SK-N-SH treated with all-trans-retinoic acid at 6 μM for 48 hours (cell line): Measurements from ENCODE around the gene COL17A1.
A peak's percentile ranks its signal among the peaks of the same experiment; 100 is the strongest.

Experiments used
- ATAC-seq: fragments of 200-7000 bp; cut with Tn5 transposase; 3 replicates; pipeline ENCODE4 v1.9.1; 2020; ENCODE audit warnings: mild to moderate bottlenecking, moderate library complexity
- ARNTL ChIP-seq: fragments of 450-650 bp; formaldehyde crosslinking; IDR thresholded peaks from 2 replicates; pipeline ENCODE4 v1.5.0; 2020; ENCODE audit warnings: low read depth, mild to moderate bottlenecking, moderate library complexity, borderline replicate concordance
- BACH2 ChIP-seq: fragments of 250-450 bp; sonication (Bioruptor Pico); IDR thresholded peaks from 2 replicates; pipeline ENCODE4 v1.9.0; 2021; ENCODE audit warnings: mild to moderate bottlenecking, borderline replicate concordance
- CREB5 ChIP-seq: fragments of 250-450 bp; sonication (Bioruptor Pico); IDR thresholded peaks from 2 replicates; pipeline ENCODE4 v1.5.1; 2020; ENCODE audit warnings: low read depth, mild to moderate bottlenecking, moderate library complexity
- CSRNP3 ChIP-seq: fragments of 250-450 bp; sonication (Bioruptor Pico); IDR thresholded peaks from 2 replicates; pipeline ENCODE4 v1.5.1; 2021; ENCODE audit warnings: mild to moderate bottlenecking, moderate library complexity
- ESRRG ChIP-seq: fragments of 250-450 bp; sonication (Bioruptor Pico); IDR thresholded peaks from 2 replicates; pipeline ENCODE4 v1.6.1; 2021; ENCODE audit warnings: mild to moderate bottlenecking
- GLIS3 ChIP-seq: fragments of 250-450 bp; sonication (Bioruptor Pico); IDR thresholded peaks from 2 replicates; pipeline ENCODE4 v1.5.0; 2020; ENCODE audit warnings: mild to moderate bottlenecking, moderate library complexity
- PATZ1 ChIP-seq: fragments of 250-450 bp; sonication (Bioruptor Pico); IDR thresholded peaks from 2 replicates; pipeline ENCODE4 v1.8.0; 2020; ENCODE audit warnings: mild to moderate bottlenecking, moderate library complexity, borderline replicate concordance
- PPARA ChIP-seq: fragments of 250-450 bp; sonication (Bioruptor Pico); IDR thresholded peaks from 2 replicates; pipeline ENCODE4 v1.5.0; 2020; ENCODE audit warnings: mild to moderate bottlenecking, borderline replicate concordance
- TCF4 ChIP-seq: fragments of 250-450 bp; sonication (Bioruptor Pico); IDR thresholded peaks from 2 replicates; pipeline ENCODE4 v1.8.0; 2021; ENCODE audit warnings: mild to moderate bottlenecking, moderate library complexity, borderline replicate concordance
- TOX ChIP-seq: fragments of 250-450 bp; sonication (Bioruptor Pico); IDR thresholded peaks from 2 replicates; pipeline ENCODE4 v1.8.0; 2021; ENCODE audit warnings: mild to moderate bottlenecking, moderate library complexity, borderline replicate concordance
- TSHZ2 ChIP-seq: fragments of 250-450 bp; sonication (Bioruptor Pico); IDR thresholded peaks from 2 replicates; pipeline ENCODE4 v1.5.0; 2020; ENCODE audit warnings: mild to moderate bottlenecking, moderate library complexity
- ZFP30 ChIP-seq: fragments of 450-650 bp; formaldehyde crosslinking; IDR thresholded peaks from 2 replicates; pipeline ENCODE4 v1.5.0; 2022; ENCODE audit warnings: mild to moderate bottlenecking, moderate library complexity
- ZNF565 ChIP-seq: fragments of 450-650 bp; formaldehyde crosslinking; conservative IDR thresholded peaks from 2 replicates; pipeline ENCODE4 v1.5.0; 2020; ENCODE audit warnings: low read depth, mild to moderate bottlenecking, moderate library complexity
- ZNF8 ChIP-seq: fragments of 450-650 bp; formaldehyde crosslinking; IDR thresholded peaks from 2 replicates; pipeline ENCODE4 v1.5.0; 2020; ENCODE audit warnings: mild to moderate bottlenecking, moderate library complexity

COL17A1 gene

GRCh38 chr10:104077247-104077646 is 8.4 kb downstream of the COL17A1 start (continued):
- TF ChIP-seq TSHZ2 (no peak), ARNTL (CRISPR knock-in tag) (no peak)
- TF ChIP-seq, all 23 proteins: peak for 0

- no peak for ATAC-seq
- TF ChIP-seq TSHZ2 (no peak), ZFP30 (no peak), ZNF8 (CRISPR knock-in tag) (no peak), PPARA (CRISPR knock-in tag) (no peak), ARNTL (CRISPR knock-in tag) (no peak), CREB5 (CRISPR knock-in tag) (no peak), PATZ1 (CRISPR knock-in tag) (no peak), ZNF565 (no peak), GLIS3 (CRISPR knock-in tag) (no peak), TOX (no peak), TCF4 (CRISPR knock-in tag) (no peak), CSRNP3 (CRISPR knock-in tag) (no peak), BACH2 (no peak)
Observed at GRCh38 chr10:104076743-104077160, 8.9 kb downstream of the COL17A1 start.

DNA sequence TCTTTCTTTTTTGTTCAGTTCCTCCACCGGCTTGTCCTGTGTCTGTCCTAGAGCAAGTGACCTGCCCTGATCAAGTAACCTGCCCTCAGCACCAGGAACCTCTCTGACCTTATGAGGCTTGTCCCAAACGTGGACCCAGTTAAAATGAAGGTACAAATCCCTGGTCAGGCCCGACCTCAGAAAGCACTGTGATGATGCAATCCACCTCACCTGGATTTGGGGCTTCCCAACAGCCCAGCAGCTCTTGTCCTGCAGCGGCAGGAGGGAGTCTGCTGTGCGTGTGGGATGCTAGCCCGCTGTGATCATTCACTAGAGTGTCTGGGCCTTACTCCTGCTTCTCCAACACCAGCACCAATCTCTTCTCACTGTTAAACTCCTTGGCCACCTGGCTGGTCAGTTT is 11.2 kb downstream of the COL17A1 start:
- no peak for ATAC-seq
- TF ChIP-seq TOX (no peak), ESRRG (no peak)

DNA sequence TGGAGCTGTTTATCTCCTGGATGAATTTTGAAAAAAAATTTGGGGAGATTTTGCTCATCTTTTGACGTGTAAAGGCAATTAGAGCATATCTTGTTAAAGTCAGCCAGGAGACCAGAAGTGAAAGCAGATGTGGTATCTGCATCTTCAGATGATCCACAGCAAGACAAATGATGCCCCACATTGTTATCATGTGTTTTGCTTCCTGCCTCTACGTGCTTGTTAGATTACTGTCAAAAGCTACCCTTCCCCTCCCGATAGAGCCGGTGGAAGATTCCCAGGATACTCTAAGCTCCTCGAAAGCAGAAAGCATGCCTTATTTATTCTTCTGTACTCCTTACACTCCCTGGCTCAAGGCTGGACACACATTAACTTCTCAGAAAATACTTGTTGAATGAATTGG is 12.9 kb downstream of the COL17A1 start:
- no peak for ATAC-seq

More for the DNA sequence above, 12.9 kb downstream of the COL17A1 start:
- TF ChIP-seq CREB5 (CRISPR knock-in tag) (no peak), TCF4 (CRISPR knock-in tag) (peak; percentile 37; the same call in 1 of the 2 replicates)
- TF ChIP-seq, all 23 proteins: peak for 1
